H1 (cell line): Measurements from ENCODE around the gene KRR1. TPM values are rescaled to one million over a fixed set of nuclear protein-coding genes. Genes with fewer than 3 reads are reported as not detected.

Experiments used
- CTCF ChIA-PET: fragments of 300-600 bp; sonication (Branson Sonifier 250); formaldehyde crosslinking; loops from one replicate; lab custom pipeline; 2021; ENCODE audit not compliant: partially characterized antibody; lab: Charles Lee
- POLR2A ChIA-PET: fragments of 300-600 bp; sonication (Branson Sonifier 250); formaldehyde crosslinking; loops from one replicate; lab custom pipeline; 2021; ENCODE audit warnings: inconsistent platforms; ENCODE audit not compliant: partially characterized antibody; lab: Charles Lee
- DNase-seq, 2 experiments: peaks; one replicate each; pipeline versions ENCODE4 v3.0.0 to v3.0.0-alpha.2; 2010 to 2022; ENCODE audit warnings: low spot score in 2 of 2, low read depth in 1 of 2, mixed read lengths in 1 of 2
- FAIRE-seq: peaks from 2 replicates; lab custom pipeline; 2011; peaks lifted over from hg19 to GRCh38; lab: Jason Lieb, UNC
- H2AFZ ChIP-seq: 2 replicates; pipeline ENCODE4 v1.8.1; 2012; ENCODE audit warnings: low read length, inconsistent platforms
- H2AK5ac ChIP-seq: 2 replicates; pipeline ENCODE4 v1.6.1; 2013; ENCODE audit warnings: low read depth, low read length
- H2BK120ac ChIP-seq: replicated peaks from 2 replicates; pipeline ENCODE3; 2013; ENCODE audit warnings: low read depth, low read length, inconsistent platforms
- H2BK12ac ChIP-seq: 2 replicates; pipeline ENCODE4 v1.6.1; 2013; ENCODE audit warnings: low read depth, low read length
- H2BK15ac ChIP-seq: 2 replicates; pipeline ENCODE4 v1.6.1; 2013; ENCODE audit warnings: low read length
- H2BK20ac ChIP-seq: 2 replicates; pipeline ENCODE4 v1.6.1; 2013; ENCODE audit warnings: low read length
- H2BK5ac ChIP-seq: 2 replicates; pipeline ENCODE4 v1.6.1; 2013; ENCODE audit warnings: low read depth, low read length
- H3K14ac ChIP-seq: 2 replicates; pipeline ENCODE4 v1.6.1; 2013; ENCODE audit warnings: inconsistent platforms; ENCODE audit not compliant: insufficient read length
- H3K18ac ChIP-seq: 2 replicates; pipeline ENCODE4 v1.6.1; 2013; ENCODE audit warnings: low read length; ENCODE audit errors: extremely low read depth
- H3K23ac ChIP-seq: 2 replicates; pipeline ENCODE4 v1.6.1; 2013; ENCODE audit warnings: inconsistent platforms; ENCODE audit not compliant: insufficient read length
- H3K23me2 ChIP-seq: 2 replicates; pipeline ENCODE4 v1.6.1; 2013; ENCODE audit warnings: low read depth, low read length
- H3K27ac ChIP-seq: 2 replicates; pipeline ENCODE4 v1.6.1; 2011; ENCODE audit warnings: low read depth, low read length, inconsistent platforms
- H3K27me3 ChIP-seq, 4 experiments: replicated peaks in 1 of 4; 1 replicate in 1 of 4; 2 replicates in 3 of 4; pipeline versions ENCODE4 v1.6.1 to v1.8.1; 2011 to 2013; ENCODE audit warnings: low read length in 3 of 4, mild to moderate bottlenecking in 3 of 4, inconsistent platforms in 2 of 4, mixed read lengths in 2 of 4, moderate library complexity in 1 of 4; ENCODE audit not compliant: control insufficient read depth in 3 of 4, insufficient read depth in 3 of 4; ENCODE audit errors: extremely low read depth in 1 of 4
- H3K36me3 ChIP-seq, 4 experiments: 2 replicates each; pipeline versions ENCODE4 v1.6.1 to v1.8.1; 2011 to 2013; ENCODE audit warnings: mild to moderate bottlenecking in 4 of 4, low read length in 3 of 4, moderate library complexity in 2 of 4, control low read depth in 1 of 4, inconsistent platforms in 1 of 4; ENCODE audit not compliant: insufficient read depth in 4 of 4, control insufficient read depth in 2 of 4
- H3K4ac ChIP-seq: replicated peaks from 2 replicates; pipeline ENCODE3; 2013; ENCODE audit warnings: low read length, low read depth, mixed read lengths, inconsistent platforms; ENCODE audit not compliant: insufficient read length
- H3K4me1 ChIP-seq, 4 experiments: replicated peaks in 1 of 4; 1 replicate in 1 of 4; 2 replicates in 3 of 4; pipeline versions ENCODE4 v1.6.1 to v1.8.1; 2011 to 2013; ENCODE audit warnings: low read length in 3 of 4, inconsistent platforms in 2 of 4, mixed read lengths in 1 of 4; ENCODE audit not compliant: insufficient read depth in 4 of 4, control insufficient read depth in 3 of 4
- H3K4me2 ChIP-seq, 2 experiments: 2 replicates each; pipeline versions ENCODE4 v1.6.1 to v1.8.1; 2011 to 2013; ENCODE audit warnings: low read depth in 2 of 2, low read length in 2 of 2, control low read depth in 1 of 2, inconsistent platforms in 1 of 2, mild to moderate bottlenecking in 1 of 2; ENCODE audit not compliant: insufficient read depth in 1 of 2
- H3K4me3 ChIP-seq, 4 experiments: fragments of 200-600, 300-600 bp in 1 of 4; sonication (generic), shearing (Covaris generic), sonication (Bioruptor Twin) in 1 of 4; 2 replicates each; pipeline versions ENCODE4 v1.5.1 to v1.8.1; 2011 to 2016; ENCODE audit warnings: low read length in 4 of 4, low read depth in 3 of 4, control low read depth in 2 of 4, inconsistent platforms in 2 of 4, mild to moderate bottlenecking in 2 of 4, mixed read lengths in 1 of 4, moderate library complexity in 1 of 4; ENCODE audit not compliant: insufficient read depth in 2 of 4; ENCODE audit errors: extremely low read depth in 1 of 4
- H3K56ac ChIP-seq: replicated peaks from 2 replicates; pipeline ENCODE3; 2013; ENCODE audit warnings: low read depth, mild to moderate bottlenecking, mixed read lengths, low read length, inconsistent platforms; ENCODE audit not compliant: insufficient read length
- H3K79me1 ChIP-seq: 2 replicates; pipeline ENCODE4 v1.6.1; 2013; ENCODE audit warnings: low read depth, low read length, control low read depth
- H3K79me2 ChIP-seq, 2 experiments: 2 replicates each; pipeline versions ENCODE4 v1.6.1 to v1.8.1; 2012 to 2013; ENCODE audit warnings: low read length in 2 of 2, mild to moderate bottlenecking in 2 of 2, inconsistent platforms in 1 of 2; ENCODE audit not compliant: insufficient read depth in 2 of 2, control insufficient read depth in 1 of 2
- H3K9ac ChIP-seq, 4 experiments: replicated peaks in 1 of 4; 1 replicate in 1 of 4; 2 replicates in 3 of 4; pipeline versions ENCODE4 v1.6.1 to v1.8.1; 2011 to 2013; ENCODE audit warnings: low read depth in 3 of 4, low read length in 3 of 4, control low read depth in 2 of 4, mild to moderate bottlenecking in 2 of 4, moderate library complexity in 2 of 4, inconsistent platforms in 1 of 4; ENCODE audit errors: extremely low read depth in 1 of 4
- H3K9me3 ChIP-seq, 2 experiments: 2 replicates each; pipeline versions ENCODE4 v1.6.1 to v1.8.1; 2012 to 2013; ENCODE audit warnings: mild to moderate bottlenecking in 2 of 2, moderate library complexity in 2 of 2, control low read depth in 1 of 2, inconsistent platforms in 1 of 2, low read depth in 1 of 2, low read length in 1 of 2, mixed read lengths in 1 of 2; ENCODE audit not compliant: insufficient read depth in 2 of 2
- H4K20me1 ChIP-seq, 2 experiments: replicated peaks in 1 of 2; 2 replicates each; pipeline versions ENCODE3 to v1.8.1; 2011 to 2013; ENCODE audit warnings: inconsistent platforms in 2 of 2, low read length in 2 of 2, mild to moderate bottlenecking in 1 of 2; ENCODE audit not compliant: insufficient read depth in 2 of 2, control insufficient read depth in 1 of 2
- H4K5ac ChIP-seq: 2 replicates; pipeline ENCODE4 v1.6.1; 2013; ENCODE audit warnings: low read length, low read depth, mixed read lengths, inconsistent platforms; ENCODE audit not compliant: insufficient read length
- H4K8ac ChIP-seq: 2 replicates; pipeline ENCODE4 v1.8.0; 2013; ENCODE audit warnings: mild to moderate bottlenecking, moderate library complexity, low read length, inconsistent platforms; ENCODE audit not compliant: insufficient read depth; ENCODE audit errors: extremely low read depth
- H4K91ac ChIP-seq: replicated peaks from 2 replicates; pipeline ENCODE3; 2013; ENCODE audit warnings: low read length, mixed read lengths, inconsistent platforms; ENCODE audit not compliant: insufficient read length
- CBX5 ChIP-seq: fragments of 300-800, 300-1000 bp; sonication (generic); IDR thresholded peaks from 2 replicates; pipeline ENCODE4 v1.7.1; 2016; ENCODE audit warnings: antibody characterized with exemption, low read length, low read depth
- EGR1 ChIP-seq: IDR thresholded peaks from 2 replicates; pipeline ENCODE4 v1.6.1; 2011; ENCODE audit warnings: low read depth, low read length, borderline replicate concordance
- FOSL1 ChIP-seq: IDR thresholded peaks from 2 replicates; pipeline ENCODE4 v1.6.1; 2011; ENCODE audit warnings: mild to moderate bottlenecking, low read depth, low read length, moderate library complexity; ENCODE audit not compliant: insufficient read depth
- GTF2F1 ChIP-seq: IDR thresholded peaks from 2 replicates; pipeline ENCODE4 v1.6.1; 2012; ENCODE audit warnings: low read depth, low read length, improper control_type of control experiment, borderline replicate concordance
- KDM1A ChIP-seq: fragments of 200-600, 300-600 bp; sonication (generic); IDR thresholded peaks from 2 replicates; pipeline ENCODE4 v1.7.1; 2016; ENCODE audit warnings: mild to moderate bottlenecking, low read length, borderline replicate concordance
- NRF1 ChIP-seq: IDR thresholded peaks from 2 replicates; pipeline ENCODE4 v1.6.1; 2011; ENCODE audit warnings: mild to moderate bottlenecking, low read depth, low read length, improper control_type of control experiment
- POLR2AphosphoS5 ChIP-seq: IDR thresholded peaks from 2 replicates; pipeline ENCODE4 v1.6.1; 2011; ENCODE audit warnings: low read depth, low read length
- RAD21 ChIP-seq, 2 experiments: IDR thresholded peaks in 1 of 2; conservative IDR thresholded peaks in 1 of 2; 2 replicates each; pipeline ENCODE4 v1.6.1; 2011; ENCODE audit warnings: low read depth in 2 of 2, low read length in 2 of 2, improper control_type of control experiment in 1 of 2, inconsistent platforms in 1 of 2, mild to moderate bottlenecking in 1 of 2, moderate library complexity in 1 of 2
- RBBP5 ChIP-seq: IDR thresholded peaks from 2 replicates; pipeline ENCODE4 v1.7.1; 2012; ENCODE audit warnings: low read depth, mild to moderate bottlenecking, inconsistent platforms, low read length, moderate library complexity, borderline replicate concordance
- RFX5 ChIP-seq: IDR thresholded peaks from 2 replicates; pipeline ENCODE4 v1.6.1; 2011; ENCODE audit warnings: low read depth, low read length, improper control_type of control experiment, borderline replicate concordance
- SIX5 ChIP-seq: IDR thresholded peaks from 2 replicates; pipeline ENCODE4 v1.6.1; 2011; ENCODE audit warnings: mild to moderate bottlenecking, low read depth, low read length
- SP2 ChIP-seq: IDR thresholded peaks from 2 replicates; pipeline ENCODE4 v1.6.1; 2012; ENCODE audit warnings: mild to moderate bottlenecking, low read length, inconsistent platforms
- ZNF274 ChIP-seq: IDR thresholded peaks from 2 replicates; pipeline ENCODE4 v1.7.0; 2012; ENCODE audit warnings: low read length, borderline replicate concordance; ENCODE audit errors: extremely low read depth
- WGBS, 2 experiments: shearing (Covaris generic) in 1 of 2; methylation state at CpG; one replicate each; pipeline versions ENCODE4 v1.1.6 to v1.1.7; 2013 to 2015; ENCODE audit warnings: low lambda C conversion rate in 2 of 2, mixed read lengths in 2 of 2, inconsistent platforms in 1 of 2, low coverage in 1 of 2, missing lambda C conversion rate in 1 of 2; ENCODE audit not compliant: insufficient replicate concordance in 2 of 2, insufficient coverage in 1 of 2, insufficient read length in 1 of 2; ENCODE audit errors: extremely low coverage in 1 of 2, missing lambda C conversion rate in 1 of 2; 5-methylcytosine and 5-hydroxymethylcytosine counted together
- polyA plus RNA-seq, 7 experiments: library from polyadenylated mRNA; depleted of rRNA in 3 of 7; stranded (reverse) in 5 of 7; unstranded in 2 of 7; fragments of >200 nt in 5 of 7; fragments of 200-250 nt in 2 of 7; gene quantifications; 1 replicate in 5 of 7; 2 replicates in 1 of 7; 4 replicates in 1 of 7; pipeline versions ENCODE4 v1.2.1 to v1.2.3, GENCODE V29; 2011 to 2013; ENCODE audit warnings: missing spikeins in 2 of 7, mixed read lengths in 2 of 7
- total RNA-seq: library from RNA; stranded (reverse); fragmentation: NEBNext Ultra II Directional; extraction: Animal tissue kit (Norgen Biotek cat#: 25700); gene quantifications from 2 replicates; pipeline ENCODE4 v1.2.1, GENCODE V29; 2021

The KRR1 gene
- total and polyA plus RNA-seq, 2 of the 8 experiments (the other 6 are each of a cell fraction or from before 2014, with no cell fraction given) = 6.1 to 80.1 TPM

GRCh38 chr12:75452675-75453330, 58.6 kb downstream of the KRR1 start:
- H2BK20ac ChIP-seq = no peak overlapping the region
- WGBS, 2 experiments = 94% methylated on average over 3 of the region's 3 CpGs; no CpG with 5 or more reads in 1 of the 2 experiments
- FAIRE-seq (no peak), DNase-seq (no peak)
- H3K56ac ChIP-seq = no peak overlapping the region
- no peak overlapping the region for H2BK120ac ChIP-seq
- no peaks in the 10 kb centered on the region for H3K4me1 ChIP-seq
- no peak overlapping the region for H4K8ac ChIP-seq
- peak overlapping the region; percentile 50 for H2AFZ ChIP-seq
- H3K23ac ChIP-seq = no peak overlapping the region
- ChIA-PET POLR2A (no interaction called here), CTCF (no interaction called here)
- H3K18ac ChIP-seq = no peak overlapping the region
- H3K23me2 ChIP-seq = no peaks in the 10 kb centered on the region
- H3K4me2 ChIP-seq = no peak overlapping the region
- H2BK12ac ChIP-seq = no peak overlapping the region
- H2BK5ac ChIP-seq = no peak overlapping the region
- no peaks in the 10 kb centered on the region for H3K79me1 ChIP-seq
- H4K5ac ChIP-seq = no peak overlapping the region
- H2BK15ac ChIP-seq = no peak overlapping the region
- no peak overlapping the region for H3K14ac ChIP-seq
- H3K9me3 ChIP-seq = peaks cover 0 to 10% of the 10 kb centered on the region in 2 experiments; a peak in 2 of 4 replicates
- H3K9ac ChIP-seq = no peak overlapping the region
- H4K91ac ChIP-seq = no peak overlapping the region
- no peak overlapping the region for H3K4me3 ChIP-seq
- no peaks in the 10 kb centered on the region for H3K27me3 ChIP-seq
- no peaks in the 10 kb centered on the region for H4K20me1 ChIP-seq
- H2AK5ac ChIP-seq = no peak overlapping the region
- no peaks in the 10 kb centered on the region for H3K79me2 ChIP-seq
- H3K4ac ChIP-seq = no peak overlapping the region
- H3K27ac ChIP-seq = no peak overlapping the region
- no peaks in the 10 kb centered on the region for H3K36me3 ChIP-seq
- no peak for TF ChIP-seq FOSL1
- TF ChIP-seq RFX5 = no peak
- no peak for TF ChIP-seq SP2
- no peak for TF ChIP-seq GTF2F1
- TF ChIP-seq RBBP5 = no peak
- no peak for TF ChIP-seq ZNF274
- TF ChIP-seq POLR2AphosphoS5 = no peak
- TF ChIP-seq KDM1A = no peak
- TF ChIP-seq SIX5 = no peak
- no peak for TF ChIP-seq EGR1
- no peak for TF ChIP-seq NRF1
- no peak for TF ChIP-seq RAD21 (IDR thresholded peaks at IDR 0.05 in 1 of 2, conservative IDR thresholded peaks at IDR 0.05 in 1 of 2; ENCODE audit: low read depth in 2 of 2, low read length in 2 of 2)
- TF ChIP-seq CBX5 = no peak
